COLO668 (cell line): ENCODE results near the gene PRDM12.

ENCODE experiments used
- DNase-seq: peaks from one replicate; lab custom pipeline; 2025; ENCODE audit not compliant: unreplicated experiment; lab: John Stamatoyannopoulos, UW

Gene PRDM12

GRCh38 chr9:130714586-130715110, 50.3 kb downstream of the PRDM12 start:
- no peak for DNase-seq

- no peak for DNase-seq
These were observed 50.9 kb downstream of the PRDM12 start for GRCh38 chr9:130715270-130715669.

GRCh38 chr9:130718562-130718961, 54.2 kb downstream of the PRDM12 start:
- no peak for DNase-seq

GRCh38 chr9:130720762-130721161, 56.4 kb downstream of the PRDM12 start:
- no peak for DNase-seq

- DNase-seq, result no peak
These were observed 64.3 kb downstream of the PRDM12 start for GRCh38 chr9:130728721-130729120.

- no peak for DNase-seq
These were observed 64.8 kb downstream of the PRDM12 start for GRCh38 chr9:130729145-130729544.

- DNase-seq, result peak; percentile 18
These were observed 67.0 kb downstream of the PRDM12 start for GRCh38 chr9:130731355-130731754.

- DNase-seq, result peak; percentile 53
These were observed 67.7 kb downstream of the PRDM12 start for GRCh38 chr9:130732136-130732535.
